Measurements from ENCODE around the gene PTCD2.

GRCh38 chr5:72286798-72287197 is 33.4 kb upstream of the PTCD2 start:
- TF ChIP-seq CTCF (IDR thresholded peaks at IDR 0.05), result no peak
- no peak for TF ChIP-seq POLR2AphosphoS5 (IDR thresholded peaks at IDR 0.05)
- TF ChIP-seq POLR2A (IDR thresholded peaks at IDR 0.05), result no peak
